D341Med (cell line): ENCODE results near the gene NCOA7.
"Not testable (repeated sequence)": the region's sequence is repeated elsewhere in the genome, so short reads cannot be mapped to it uniquely, and the experiment has no call there.

Experiments used
- DNase-seq: peaks from one replicate; pipeline ENCODE4 v3.0.0; 2012; ENCODE audit warnings: low spot score

Gene NCOA7

GRCh38 chr6:125836466-125836865 lies 45.7 kb downstream of the NCOA7 start:
- DNase-seq, result no peak

GRCh38 chr6:125839471-125839870 lies 48.7 kb downstream of the NCOA7 start:
- DNase-seq, result no peak

- no peak for DNase-seq
Observed at GRCh38 chr6:125839879-125840278, 49.1 kb downstream of the NCOA7 start.

GRCh38 chr6:125841356-125842090 lies 50.8 kb downstream of the NCOA7 start:
- DNase-seq, result no peak

- no peak for DNase-seq
Observed at GRCh38 chr6:125842091-125842626, 51.4 kb downstream of the NCOA7 start.

- no peak for DNase-seq
Observed at GRCh38 chr6:125843593-125843992, 52.8 kb downstream of the NCOA7 start.

GRCh38 chr6:125844989-125845388 lies 54.2 kb downstream of the NCOA7 start:
- DNase-seq, result no peak

GRCh38 chr6:125846292-125847024 lies 55.7 kb downstream of the NCOA7 start:
- DNase-seq, result no peak

GRCh38 chr6:125848286-125848685 lies 57.5 kb downstream of the NCOA7 start:
- not testable (repeated sequence) for DNase-seq

- DNase-seq, result no peak
Observed at GRCh38 chr6:125850361-125850760, 59.6 kb downstream of the NCOA7 start.

GRCh38 chr6:125852587-125852986 lies 61.8 kb downstream of the NCOA7 start:
- DNase-seq, result no peak

GRCh38 chr6:125853168-125853567 lies 62.4 kb downstream of the NCOA7 start:
- no peak for DNase-seq

- no peak for DNase-seq
Observed at GRCh38 chr6:125853756-125854155, 63.0 kb downstream of the NCOA7 start.

GRCh38 chr6:125854355-125854754 lies 63.6 kb downstream of the NCOA7 start:
- DNase-seq, result no peak

- DNase-seq, result no peak
Observed at GRCh38 chr6:125855783-125856182, 65.0 kb downstream of the NCOA7 start.

GRCh38 chr6:125857846-125858245 lies 67.1 kb downstream of the NCOA7 start:
- DNase-seq, result no peak

GRCh38 chr6:125858427-125859320 lies 67.9 kb downstream of the NCOA7 start:
- DNase-seq, result peak; percentile 86

- DNase-seq, result no peak
Observed at GRCh38 chr6:125859727-125860126, 69.0 kb downstream of the NCOA7 start.

- no peak for DNase-seq
Observed at GRCh38 chr6:125863023-125863422, 72.3 kb downstream of the NCOA7 start.

- DNase-seq, result no peak
Observed at GRCh38 chr6:125865015-125865414, 74.3 kb downstream of the NCOA7 start.

- DNase-seq, result no peak
Observed at GRCh38 chr6:125866433-125866832, 75.7 kb downstream of the NCOA7 start.

GRCh38 chr6:125867483-125867942 lies 76.8 kb downstream of the NCOA7 start:
- DNase-seq, result no peak
